NCI-H1092 (cell line): ENCODE data around the gene COL20A1.

Source experiments
- DNase-seq: peaks from one replicate; lab custom pipeline; 2025; lab: John Stamatoyannopoulos, UW

The COL20A1 gene

DNA sequence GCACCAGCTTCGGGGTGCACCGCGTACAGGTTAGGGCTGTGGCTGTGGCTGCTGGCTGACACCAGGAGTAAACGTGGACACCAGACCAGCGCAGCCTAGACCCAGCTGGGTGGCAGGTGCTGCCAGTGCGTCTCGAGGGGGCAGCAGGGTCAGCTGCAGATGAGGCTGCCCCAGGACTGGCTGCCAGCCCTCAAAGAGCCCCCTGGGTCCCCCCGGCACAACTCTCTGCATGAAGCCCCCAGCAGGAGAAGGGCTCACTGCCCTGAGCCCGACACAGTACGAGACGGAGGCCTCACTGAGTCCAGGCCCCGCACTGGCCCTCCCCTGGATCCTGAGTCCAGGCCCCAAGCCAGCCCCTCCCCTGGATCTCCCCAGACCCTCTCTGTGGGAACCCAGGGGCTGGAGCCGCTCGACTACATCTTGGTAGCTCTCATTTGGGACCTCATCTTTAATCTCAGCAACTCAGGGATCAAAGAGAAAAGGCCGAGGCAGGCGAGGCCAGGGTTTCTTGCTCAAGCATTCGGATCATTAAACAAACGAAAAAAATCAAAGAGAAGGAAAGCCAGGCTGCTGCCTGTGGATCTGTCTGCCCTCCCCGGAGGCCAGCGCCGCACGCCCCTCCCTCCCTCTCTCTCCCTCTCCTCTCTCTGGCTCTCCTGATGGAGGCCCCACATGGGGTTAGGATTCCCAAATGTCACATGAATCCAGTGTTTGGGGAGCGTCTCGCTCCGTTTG is 31.8 kb upstream of the COL20A1 start:
- DNase-seq, result no peak

DNA sequence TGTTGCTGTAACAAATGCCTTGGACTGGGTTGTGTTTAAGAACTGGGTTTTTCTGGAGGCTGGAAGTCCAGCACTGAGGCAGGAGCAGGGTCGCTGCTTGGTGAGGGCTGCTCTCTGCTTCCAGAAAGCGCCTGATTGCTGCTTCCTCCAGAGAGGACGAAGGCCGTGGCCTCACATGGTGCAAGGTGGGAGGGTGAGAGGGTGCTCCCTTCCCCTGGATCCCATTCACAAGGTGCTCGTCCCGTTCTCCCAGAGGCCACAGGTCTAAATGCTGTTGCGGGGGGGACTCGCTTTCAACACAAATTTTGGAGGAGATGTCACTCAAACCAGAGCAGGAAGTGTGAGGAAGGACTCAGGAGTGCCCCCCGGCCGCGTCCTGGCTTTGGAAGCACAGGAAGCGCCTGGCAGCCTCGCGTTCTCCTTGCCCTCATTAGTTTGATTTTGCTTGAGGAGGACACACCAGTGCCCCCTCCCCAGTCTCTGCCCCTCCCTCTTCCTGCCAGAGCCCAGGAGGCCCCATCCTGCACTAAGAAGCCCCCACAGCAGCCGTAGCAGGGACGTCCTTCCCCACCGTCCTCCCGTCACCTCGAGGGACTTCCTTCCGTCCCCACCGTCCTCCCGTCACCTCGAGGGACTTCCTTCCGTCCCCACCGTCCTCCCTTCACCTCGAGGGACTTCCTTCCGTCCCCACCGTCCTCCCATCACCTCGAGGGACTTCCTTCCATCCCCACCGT is 31.0 kb upstream of the COL20A1 start:
- DNase-seq, result no peak

DNA sequence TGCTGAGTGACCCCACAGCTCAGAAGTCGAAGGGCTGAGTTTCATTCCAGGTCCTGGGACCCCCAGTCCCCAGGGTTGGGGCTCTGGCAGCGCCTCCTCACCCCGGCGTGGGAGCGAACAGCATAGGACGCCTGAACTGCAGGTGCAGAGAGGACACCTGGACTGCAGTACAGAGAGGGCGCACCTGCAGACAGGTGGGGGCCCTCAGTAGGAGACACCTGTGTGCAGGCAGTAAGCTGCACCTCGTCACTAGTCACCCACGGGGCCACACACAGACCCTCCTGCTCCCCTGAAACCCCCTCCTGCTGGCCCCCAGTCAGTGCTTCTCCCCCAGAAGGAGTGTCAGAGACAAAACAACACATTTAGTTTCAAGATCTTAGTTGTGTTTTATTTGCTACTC is 30.1 kb upstream of the COL20A1 start:
- DNase-seq, result no peak

DNA sequence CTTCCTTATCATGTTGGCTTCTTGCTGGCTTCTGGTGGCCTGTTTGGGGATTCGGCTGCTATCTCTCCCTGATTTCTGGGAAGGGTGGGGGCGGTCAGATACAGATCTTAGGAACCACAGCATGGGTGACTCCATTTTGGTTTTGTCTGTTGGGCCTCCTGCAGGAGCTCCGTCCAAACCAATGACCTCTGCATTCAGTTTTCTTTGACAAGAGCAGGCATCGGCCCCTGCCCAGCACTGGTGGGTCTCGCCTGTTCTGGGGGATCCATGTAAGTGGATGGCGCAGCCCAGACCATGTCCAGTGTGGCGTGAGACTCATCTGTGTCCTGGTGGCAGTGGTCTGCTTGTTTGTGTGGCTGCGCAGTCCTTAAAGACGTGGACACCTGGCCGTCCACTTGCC is 29.0 kb upstream of the COL20A1 start:
- DNase-seq, result no peak

DNA sequence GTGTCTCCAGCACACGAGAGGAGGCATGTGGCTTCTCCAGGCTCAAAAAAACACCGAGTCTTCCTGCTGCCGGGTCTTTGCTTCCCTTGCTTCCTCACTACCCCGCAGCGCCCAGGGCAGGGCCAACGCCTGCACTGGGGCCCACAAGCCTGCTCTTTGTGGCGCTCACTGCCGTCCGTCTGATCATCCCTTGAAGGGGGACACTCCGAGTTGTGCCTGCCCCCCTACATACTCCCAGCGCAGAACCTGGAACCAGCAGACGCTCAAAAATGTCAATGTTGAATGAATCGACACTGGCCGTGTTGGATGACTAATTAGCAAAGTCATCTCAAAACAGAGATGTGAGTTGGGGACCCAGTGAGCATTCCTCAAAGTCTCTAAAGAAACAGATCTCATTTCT is 28.5 kb upstream of the COL20A1 start:
- DNase-seq, result no peak

DNA sequence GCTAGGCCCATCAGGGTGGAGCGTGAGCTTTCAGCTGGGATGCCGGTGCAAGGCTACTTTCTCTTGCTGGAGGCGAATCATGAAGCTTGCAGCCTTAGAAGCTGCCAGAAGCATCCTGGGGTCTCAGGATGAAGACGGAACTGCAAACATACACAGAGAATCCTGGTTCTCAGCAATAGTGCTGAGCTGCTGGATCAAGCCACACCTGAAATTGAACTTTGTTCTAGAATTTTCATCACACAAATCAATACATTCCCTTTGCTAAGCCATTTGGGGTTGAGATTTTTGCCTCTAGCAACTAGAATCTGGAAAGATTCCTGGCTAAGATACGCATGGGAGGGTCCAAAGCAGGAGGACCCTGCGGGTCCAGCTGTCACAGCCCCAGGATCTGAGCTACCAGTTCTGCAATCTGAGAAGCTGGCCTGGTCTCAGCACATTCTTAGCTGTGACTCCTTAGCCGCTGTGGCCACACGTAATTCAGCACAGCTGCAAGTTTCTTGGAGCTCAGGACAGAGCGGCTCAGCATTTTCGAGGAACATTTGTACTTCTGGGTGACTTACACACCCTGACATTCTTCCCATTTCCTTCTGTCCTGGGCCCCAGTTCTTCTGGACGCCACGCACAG is 27.0 kb upstream of the COL20A1 start:
- DNase-seq, result no peak

DNA sequence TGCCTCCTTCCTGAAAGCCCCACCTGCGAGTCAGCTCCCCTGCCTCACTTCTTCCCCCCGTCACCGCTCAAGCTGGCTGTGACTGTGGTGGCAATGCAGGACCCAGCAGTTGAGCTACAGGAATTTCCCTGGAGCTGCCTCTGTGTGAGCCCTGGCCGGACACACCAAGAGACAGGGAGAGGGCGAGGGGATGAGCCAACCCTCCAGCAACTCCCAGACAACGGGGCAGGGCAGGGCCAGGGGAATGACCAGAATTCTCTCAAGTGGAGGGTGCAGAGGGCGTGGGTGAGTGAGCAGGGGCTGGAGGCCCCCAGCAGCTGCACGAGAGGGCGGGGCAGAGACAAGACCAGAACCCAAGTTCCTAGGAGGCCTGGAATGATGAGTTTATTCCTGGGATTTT is 25.3 kb upstream of the COL20A1 start:
- DNase-seq, result no peak

DNA sequence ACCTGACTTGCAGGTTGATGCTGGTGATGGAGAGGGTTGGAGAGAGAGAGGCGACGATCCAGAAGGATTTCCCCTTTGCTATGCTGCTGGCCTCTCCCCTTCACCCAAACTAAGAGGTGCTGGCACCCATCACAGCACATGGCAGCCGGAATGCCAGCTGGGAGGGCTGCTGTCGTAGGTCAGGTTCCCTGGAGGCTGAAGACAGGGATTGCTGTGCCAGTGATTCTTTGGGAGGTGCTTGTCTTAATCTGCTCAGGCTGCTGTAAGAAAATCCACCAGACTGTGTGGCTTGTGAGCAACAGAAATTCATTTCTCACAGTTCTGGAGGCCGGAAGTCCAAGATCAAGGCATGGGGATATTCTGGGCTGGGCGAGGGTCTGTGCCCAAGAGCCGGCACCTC is 24.7 kb upstream of the COL20A1 start:
- no peak for DNase-seq

DNA sequence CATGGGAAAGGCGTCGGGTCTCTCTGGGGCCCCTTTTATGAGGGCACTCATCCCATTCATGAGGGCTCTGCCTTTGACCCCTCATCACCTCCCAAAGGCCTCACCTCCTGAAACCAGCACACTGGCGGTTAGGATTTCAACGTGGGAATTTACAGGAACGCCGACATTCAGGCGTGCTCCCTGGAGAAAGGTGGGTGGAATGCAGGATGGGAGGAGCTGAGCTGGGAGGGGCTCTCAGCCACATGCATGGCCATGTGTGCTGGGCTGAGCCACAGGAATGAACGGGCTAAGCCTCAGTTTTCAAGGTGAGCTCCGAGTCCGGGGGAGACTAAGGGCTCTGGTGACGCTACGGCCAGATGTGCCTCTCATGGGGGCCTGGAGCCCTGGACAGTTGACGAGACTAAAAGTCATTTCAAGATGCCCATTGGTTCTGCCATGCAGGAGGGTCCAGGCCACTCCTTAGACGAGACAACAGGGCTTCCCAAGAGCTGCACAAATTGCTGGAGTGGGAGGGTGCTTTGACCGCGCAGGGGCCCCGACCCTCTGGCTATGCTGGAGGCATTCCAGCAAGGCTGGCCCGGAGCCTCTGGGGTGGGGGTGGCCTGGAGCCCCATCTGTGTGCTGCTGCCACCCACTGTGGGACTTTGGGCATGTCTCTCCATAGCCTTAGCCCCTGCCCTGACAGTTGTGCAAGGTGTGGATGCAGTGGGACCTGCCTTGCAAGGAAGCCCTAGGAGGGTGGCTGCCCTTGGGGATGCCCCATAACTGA is 24.1 kb upstream of the COL20A1 start:
- no peak for DNase-seq

DNA sequence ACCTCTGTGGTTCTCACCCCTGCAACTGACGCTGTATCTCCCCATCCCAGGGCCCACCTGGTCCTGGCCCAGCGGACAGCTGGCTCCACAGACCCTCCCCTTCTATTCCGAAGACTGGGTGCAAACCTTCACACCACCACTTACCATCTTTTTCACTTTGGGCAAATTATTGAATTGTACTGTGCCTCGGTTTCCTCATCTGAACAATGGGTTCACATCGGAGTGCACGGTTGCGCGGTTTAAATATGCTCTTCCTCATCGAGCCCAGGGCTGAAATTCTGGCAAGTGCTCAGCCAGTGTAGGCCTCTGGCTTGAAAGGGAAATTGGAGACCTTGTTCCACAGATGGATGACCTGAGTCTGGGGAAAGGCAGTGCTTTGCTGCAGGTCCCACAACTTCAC is 23.3 kb upstream of the COL20A1 start:
- no peak for DNase-seq

DNA sequence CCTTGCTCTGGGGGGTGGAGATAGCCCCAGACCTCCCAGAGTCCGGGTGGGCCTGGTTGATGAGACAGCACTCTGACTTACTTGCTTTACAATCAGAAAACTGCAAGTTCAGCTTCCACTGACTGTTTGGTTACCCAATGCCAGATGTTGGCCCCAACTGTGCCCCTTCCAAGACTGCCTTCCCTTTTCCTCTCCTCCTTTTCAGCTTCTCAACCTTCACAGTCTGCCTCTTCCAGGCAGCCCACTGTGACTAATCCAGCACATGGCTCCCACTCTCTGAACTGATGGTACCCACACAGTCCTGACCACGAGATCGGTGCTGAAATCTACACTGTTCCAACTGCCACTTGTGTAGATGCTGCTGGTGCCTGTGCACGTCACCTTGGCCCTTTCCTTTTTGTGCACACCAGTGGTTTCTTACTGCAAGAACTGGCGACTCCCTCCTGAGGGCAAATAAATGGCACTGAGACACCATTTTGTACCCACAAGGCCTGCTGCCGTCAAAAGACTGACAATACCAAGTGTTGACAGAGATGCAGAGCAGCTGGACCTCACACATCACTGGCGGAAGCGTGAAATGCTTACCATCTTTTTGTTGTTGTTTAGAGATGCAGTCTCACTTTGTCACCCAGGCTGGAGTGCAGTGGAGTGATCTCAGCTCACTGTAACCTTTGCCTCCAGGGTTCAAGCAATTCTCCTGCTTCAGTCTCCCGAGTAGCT is 22.2 kb upstream of the COL20A1 start:
- no peak for DNase-seq

DNA sequence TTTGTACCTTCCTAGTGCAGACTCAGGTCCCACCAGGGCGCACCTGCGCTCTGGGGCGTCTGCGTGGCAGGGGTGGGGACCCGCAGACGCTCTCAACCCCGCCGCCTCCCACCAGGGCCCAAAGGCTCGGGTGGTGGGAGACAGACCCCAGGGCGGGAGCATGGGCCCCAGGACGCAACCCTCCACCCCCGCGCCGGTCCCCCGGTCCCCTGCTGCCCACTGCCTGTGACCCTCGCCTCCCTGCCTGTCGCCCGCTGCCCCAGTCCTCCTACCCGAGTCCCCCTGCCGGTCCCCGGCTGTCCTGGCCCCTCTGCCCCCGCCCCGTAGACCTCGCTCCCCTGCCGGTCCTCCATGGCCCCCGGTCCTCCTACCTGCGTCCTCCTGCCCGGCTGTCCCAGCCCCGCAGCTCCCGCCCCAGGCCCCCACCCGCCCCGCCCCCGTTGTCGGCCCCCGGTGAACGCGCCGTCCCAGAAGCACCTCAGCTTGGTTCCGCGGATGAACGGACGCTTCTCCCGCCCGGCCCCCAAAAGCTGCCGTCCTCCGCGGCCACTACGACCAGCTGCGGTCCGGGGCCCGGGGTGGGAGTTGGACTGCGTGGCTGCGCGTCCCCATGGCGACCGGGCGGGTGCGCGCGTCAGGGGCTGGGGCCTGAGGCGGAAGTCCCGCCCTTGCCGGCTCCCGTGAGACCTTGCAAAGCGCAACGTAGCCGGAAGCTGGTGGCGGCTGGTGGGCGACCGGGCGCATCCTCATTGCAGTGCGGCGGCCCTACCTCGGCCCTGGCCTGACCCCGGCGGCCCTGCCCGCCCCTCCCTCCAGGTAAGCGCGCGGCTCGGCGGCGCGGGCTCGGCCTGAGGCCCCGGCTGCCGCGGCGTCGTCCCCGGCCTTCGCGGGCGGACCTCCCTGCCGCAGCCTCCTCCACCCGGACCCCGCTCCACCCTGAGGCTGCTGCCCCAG is 20.6 kb upstream of the COL20A1 start, which contains the start of gene ARFGAP1:
TSS of gene ARFGAP1 (plus strand) at position 709 of the 954 bp plus-strand sequence. CDS start 2,768 bp downstream, outside the sequence.
- DNase-seq, result peak; percentile 85

DNA sequence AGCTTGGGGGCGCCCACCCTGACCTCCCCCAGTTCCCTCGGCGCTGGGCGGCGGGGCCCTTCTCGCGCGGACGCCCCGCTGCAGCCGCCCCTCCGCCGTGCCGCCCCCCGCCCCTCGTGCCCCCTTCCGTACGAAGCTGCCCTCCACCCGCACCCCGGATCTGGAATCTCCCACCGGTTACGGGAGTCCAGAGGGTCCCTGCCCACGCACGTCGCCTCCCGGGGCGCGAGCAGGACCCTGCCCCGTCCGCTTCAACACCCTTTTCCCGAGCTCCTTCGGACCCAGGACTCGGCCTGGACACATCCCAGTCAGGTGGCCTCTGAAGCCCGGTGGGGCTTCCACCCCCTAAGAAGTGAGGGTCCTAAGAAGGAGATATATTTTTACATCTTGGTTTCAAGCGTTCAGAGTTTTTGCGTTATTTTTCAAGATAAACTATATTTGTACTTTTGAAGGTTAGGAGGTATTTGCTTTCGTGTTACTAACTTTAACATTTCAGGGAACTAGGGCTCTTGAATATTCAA is 19.9 kb upstream of the COL20A1 start:
- no peak for DNase-seq

DNA sequence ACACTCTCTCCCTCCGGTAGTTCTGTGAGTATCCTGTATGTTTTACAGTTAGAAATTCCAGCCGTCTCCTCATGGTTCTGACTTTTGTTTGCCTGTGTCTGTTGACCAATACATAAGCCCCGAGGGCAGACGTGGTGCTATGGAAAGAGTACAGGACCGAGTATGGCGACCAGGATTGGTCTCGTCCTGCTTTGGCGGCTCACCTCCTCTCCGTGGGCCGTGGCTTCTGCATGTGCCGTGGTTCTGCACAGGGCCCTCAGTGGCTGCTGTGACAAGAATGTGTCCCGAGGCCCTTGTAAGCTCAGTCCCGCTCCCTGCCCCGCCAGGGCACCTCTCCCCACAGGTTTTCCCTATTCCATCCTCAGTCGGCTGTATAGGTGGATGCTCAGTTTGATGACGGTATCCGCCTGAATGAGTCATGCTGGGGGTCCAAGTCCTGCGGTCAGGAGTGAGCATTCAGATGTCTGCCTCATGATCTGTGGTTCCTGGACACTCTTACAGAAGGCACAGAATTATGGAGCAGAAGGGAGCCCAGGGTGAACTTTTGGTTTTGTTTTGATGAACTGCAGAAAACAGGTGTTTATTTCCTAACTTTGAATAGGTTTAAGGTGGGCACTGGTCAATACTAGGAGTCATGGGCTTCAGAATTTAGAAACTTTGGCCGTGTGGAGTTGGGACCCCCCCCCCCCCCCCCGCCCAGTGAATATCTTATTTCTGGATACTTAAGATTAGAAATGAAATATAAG is 19.2 kb upstream of the COL20A1 start:
- DNase-seq, result no peak

DNA sequence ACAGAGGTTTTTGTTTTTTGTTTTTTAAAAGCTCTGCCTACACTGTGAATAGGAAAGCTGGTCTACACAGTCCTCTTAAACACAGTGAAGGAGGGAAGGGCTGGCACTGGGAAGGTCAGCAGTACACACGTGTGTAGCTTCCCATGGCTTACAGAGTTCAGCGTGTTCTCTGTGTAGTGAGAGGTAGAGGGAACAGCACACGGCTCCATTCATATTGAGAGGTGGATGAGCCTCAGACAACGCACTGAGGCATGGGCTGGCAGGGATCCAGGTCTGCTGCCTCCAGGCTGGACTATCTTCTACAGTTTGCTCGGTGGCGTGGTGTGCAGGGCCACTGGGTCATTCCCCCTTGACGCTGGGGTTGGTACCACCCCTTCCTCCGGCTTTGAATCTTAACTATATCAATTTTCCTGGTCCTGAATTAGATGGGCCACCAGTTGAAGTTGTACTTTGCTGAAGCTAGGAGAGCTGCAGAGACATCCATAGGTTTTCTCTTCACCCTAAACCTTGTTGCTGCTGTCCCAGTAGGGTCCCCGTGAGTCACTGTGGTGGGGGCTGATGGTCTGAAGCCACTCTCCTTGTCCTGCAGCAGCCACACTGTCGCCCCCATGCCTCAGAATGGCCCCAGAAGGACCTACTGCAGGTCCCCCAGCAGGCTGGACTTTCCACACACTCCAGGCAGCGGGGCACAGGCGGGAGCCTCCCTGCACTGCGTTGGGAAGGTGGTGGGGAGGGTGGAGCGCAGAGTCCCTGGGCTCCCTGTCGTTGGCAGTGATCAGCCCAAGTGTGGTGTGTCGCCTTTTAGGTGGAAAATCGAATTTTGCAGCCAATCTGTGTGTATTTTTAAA is 18.4 kb upstream of the COL20A1 start:
- DNase-seq, result no peak

DNA sequence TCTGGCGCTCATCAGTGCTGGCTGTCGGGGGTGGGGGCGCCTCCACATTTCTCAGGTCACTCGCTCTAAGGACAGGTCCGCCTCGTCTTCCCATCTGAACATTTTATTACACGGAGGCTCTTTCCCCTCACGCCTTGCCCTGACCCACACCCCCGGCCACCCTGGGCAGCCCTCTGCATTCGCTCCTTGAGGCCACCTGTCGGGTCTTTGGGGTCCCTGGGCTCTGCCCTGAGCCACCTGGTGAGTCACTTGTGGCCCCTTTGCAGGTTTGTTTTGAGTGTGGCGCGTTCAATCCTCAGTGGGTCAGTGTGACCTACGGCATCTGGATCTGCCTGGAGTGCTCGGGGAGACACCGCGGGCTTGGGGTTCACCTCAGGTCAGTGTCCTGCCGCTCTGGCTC is 17.2 kb upstream of the COL20A1 start:
- no peak for DNase-seq

DNA sequence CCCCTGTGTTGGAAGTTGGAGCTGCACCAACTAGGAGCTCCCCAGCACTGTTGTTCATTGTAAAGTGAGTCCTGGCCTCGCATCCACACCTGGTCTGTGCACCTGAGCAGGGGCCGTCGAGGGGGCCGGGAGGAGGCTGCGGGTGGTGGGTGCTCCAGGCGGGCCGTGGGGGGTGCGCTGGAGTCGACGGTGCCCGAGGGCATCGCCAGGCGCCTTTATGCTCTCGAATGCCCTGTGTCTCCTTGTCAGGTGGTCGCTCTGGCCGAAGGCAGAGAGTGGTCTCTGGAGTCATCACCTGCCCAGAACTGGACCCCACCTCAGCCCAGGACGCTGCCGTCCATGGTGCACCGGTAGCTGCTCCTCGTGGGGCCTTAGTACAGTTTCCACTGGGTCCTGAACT is 16.0 kb upstream of the COL20A1 start:
- DNase-seq, result no peak

DNA sequence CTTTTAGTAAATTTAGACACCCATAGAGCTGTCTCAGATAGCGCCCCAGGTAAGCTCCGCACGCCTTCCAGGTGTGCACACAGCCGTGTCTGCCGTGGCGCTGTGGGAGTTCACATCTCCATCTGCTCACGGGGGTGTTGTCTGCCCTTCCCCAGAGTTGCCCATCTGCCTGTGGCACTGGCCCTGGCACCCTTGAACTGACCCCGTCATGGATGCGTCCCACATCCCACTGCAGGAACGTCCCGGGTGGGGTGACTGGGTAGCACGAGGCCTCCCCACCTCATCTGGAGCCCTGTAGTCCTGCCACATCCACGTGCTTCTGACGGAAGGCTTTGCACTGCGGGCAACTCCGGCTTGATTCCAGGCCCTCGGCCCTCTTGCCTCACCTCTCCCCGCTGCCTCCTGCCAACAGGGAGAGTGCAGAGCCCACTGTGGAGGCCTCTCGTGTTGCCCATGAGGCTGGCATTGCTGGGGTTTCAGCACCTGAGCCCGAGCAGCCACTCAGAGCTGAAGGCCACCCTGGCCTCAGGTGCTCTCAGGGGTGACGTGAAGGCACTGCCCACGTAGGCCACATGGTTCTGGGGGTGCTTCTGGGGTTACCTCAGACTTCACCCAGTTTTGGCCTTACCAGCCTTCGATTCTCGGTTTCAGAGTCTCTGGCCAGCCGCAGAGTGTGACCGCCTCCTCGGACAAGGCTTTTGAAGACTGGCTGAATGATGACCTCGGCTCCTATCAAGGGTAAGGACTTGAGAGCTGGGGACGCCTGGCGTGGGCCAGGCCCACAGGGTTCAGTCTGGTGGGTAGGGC is 15.3 kb upstream of the COL20A1 start:
- no peak for DNase-seq
